ENCODE results near the gene NUP50. TPM values are rescaled to one million over a fixed set of nuclear protein-coding genes. Genes with fewer than 3 reads are reported as not detected.

NUP50 gene
- total RNA-seq, 1 experiment from 2014 or later = 134 TPM

DNA sequence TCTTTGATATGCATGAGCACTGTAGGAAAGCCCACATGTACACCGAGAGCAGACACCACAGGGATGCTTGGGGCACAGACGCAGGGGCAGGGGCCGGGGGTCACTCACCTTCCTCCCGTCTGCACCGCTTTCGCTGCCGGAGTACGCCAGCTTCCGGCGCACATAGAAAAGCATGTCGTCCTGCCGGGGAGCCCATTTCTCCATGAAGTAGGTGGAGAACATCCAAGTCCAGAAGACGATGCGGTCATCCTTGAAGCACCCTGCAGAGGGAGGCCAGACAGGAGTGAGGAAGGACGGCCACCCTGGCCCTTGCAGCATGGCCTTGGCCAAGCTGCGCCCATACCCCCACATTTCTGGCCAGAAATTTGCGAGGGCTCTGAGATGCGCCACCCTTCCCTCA lies 48.1 kb downstream of the NUP50 start:
- no peaks in the 10 kb centered on the region for H3K23me2 ChIP-seq (ENCODE audit: insufficient read length, low read depth, low read length, poor library complexity, severe bottlenecking)
- peak overlapping the region in 1 of 3 experiments; percentile 46; a peak in 3 of 7 replicates for H3K27ac Mint-ChIP-seq
- no CpG with 5 or more reads among the region's 18 CpGs for WGBS (ENCODE audit: extremely low coverage, insufficient read length, low lambda C conversion rate)

More for the DNA sequence above, 48.1 kb downstream of the NUP50 start:
- Histone ChIP-seq H3K4ac (ENCODE audit: low read depth, low read length) (no peak overlapping the region), H4K8ac (replicated peaks; ENCODE audit: insufficient read length, low read depth, low read length) (no peak overlapping the region), H3K27ac (ENCODE audit: insufficient read length, low read depth, low read length) (no peak overlapping the region), H3K27me3 (ENCODE audit: insufficient read depth, low read length) (no peaks in the 10 kb centered on the region), H2BK20ac (ENCODE audit: low read depth, low read length, poor library complexity, severe bottlenecking) (no peak overlapping the region), H2AK5ac (ENCODE audit: insufficient read length, low read length) (no peak overlapping the region), H3K18ac (ENCODE audit: insufficient read length, low read depth, low read length) (no peak overlapping the region), H3K23ac (ENCODE audit: insufficient read length, low read depth, low read length) (no peak overlapping the region), H3K9ac (ENCODE audit: extremely low read depth, insufficient read length, low read length) (no peak overlapping the region), H2BK120ac (ENCODE audit: low read depth, low read length, poor library complexity, severe bottlenecking) (no peak overlapping the region), H2BK5ac (ENCODE audit: insufficient read length, low read length) (no peak overlapping the region), H3T11ph (ENCODE audit: low read length) (no peak overlapping the region), H3K79me2 (ENCODE audit: insufficient read depth, low read length) (no peaks in the 10 kb centered on the region; the same call in 1 of the 2 replicates), H3K14ac (ENCODE audit: insufficient read depth, low read length) (peak overlapping the region; percentile 28; the same call in 1 of the 2 replicates), H2AFZ (ENCODE audit: low read length) (no peak overlapping the region), H3K79me1 (ENCODE audit: insufficient read depth, low read depth, low read length, poor library complexity, severe bottlenecking) (no peaks in the 10 kb centered on the region), H2BK15ac (ENCODE audit: low read depth, low read length) (no peak overlapping the region), H3K56ac (ENCODE audit: insufficient read length, low read depth, low read length) (no peak overlapping the region), H3K9me3 (ENCODE audit: control insufficient read depth, low read depth, low read length) (no peaks in the 10 kb centered on the region), H4K91ac (ENCODE audit: insufficient read length, low read depth, low read length) (no peak overlapping the region), H3K4me1 (ENCODE audit: insufficient read depth, low read length) (0 out of 2 replicates have a peak, but pooled peaks cover 2% of the 10 kb centered on the region), H4K20me1 (ENCODE audit: control insufficient read depth, insufficient read depth, insufficient read length) (no peaks in the 10 kb centered on the region), H3K4me2 (ENCODE audit: insufficient read depth, insufficient read length, low read length) (no peak overlapping the region), H4K5ac (ENCODE audit: insufficient read length, low read depth, low read length) (no peak overlapping the region), H2BK12ac (ENCODE audit: insufficient read length, low read depth, low read length) (no peak overlapping the region)
- Mint-ChIP-seq H3K36me3 (ENCODE audit: insufficient read depth in 1 of 3, low read depth in 3 of 3) (peaks cover 0 to 15% (median 3%) of the 10 kb centered on the region in 3 experiments; a peak in 6 of 7 replicates), H3K4me1 (peaks cover 21 to 48% of the 10 kb centered on the region in 2 experiments), H3K9me3 (no peaks in the 10 kb centered on the region), H3K27me3 (ENCODE audit: low read depth) (no peaks in the 10 kb centered on the region; the same call in none of the 2 replicates), H3K4me3 (no peak overlapping the region)
- TF ChIP-seq, protein P1, sequence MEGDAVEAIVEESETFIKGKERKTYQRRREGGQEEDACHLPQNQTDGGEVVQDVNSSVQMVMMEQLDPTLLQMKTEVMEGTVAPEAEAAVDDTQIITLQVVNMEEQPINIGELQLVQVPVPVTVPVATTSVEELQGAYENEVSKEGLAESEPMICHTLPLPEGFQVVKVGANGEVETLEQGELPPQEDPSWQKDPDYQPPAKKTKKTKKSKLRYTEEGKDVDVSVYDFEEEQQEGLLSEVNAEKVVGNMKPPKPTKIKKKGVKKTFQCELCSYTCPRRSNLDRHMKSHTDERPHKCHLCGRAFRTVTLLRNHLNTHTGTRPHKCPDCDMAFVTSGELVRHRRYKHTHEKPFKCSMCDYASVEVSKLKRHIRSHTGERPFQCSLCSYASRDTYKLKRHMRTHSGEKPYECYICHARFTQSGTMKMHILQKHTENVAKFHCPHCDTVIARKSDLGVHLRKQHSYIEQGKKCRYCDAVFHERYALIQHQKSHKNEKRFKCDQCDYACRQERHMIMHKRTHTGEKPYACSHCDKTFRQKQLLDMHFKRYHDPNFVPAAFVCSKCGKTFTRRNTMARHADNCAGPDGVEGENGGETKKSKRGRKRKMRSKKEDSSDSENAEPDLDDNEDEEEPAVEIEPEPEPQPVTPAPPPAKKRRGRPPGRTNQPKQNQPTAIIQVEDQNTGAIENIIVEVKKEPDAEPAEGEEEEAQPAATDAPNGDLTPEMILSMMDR (conservative IDR thresholded peaks at IDR 0.05) = no peak
- no peak for DNase-seq
